Neural cell (in vitro differentiated cells): ENCODE results near the gene GOLGA6A. TPM values are rescaled to one million over a fixed set of nuclear protein-coding genes. Genes with fewer than 3 reads are reported as not detected.

ENCODE experiments used
- H2AFZ ChIP-seq: fragments of 200-600, 300-800 bp; sonication (generic), shearing (Covaris generic); 2 replicates; pipeline ENCODE4 v1.6.0; 2014; ENCODE audit warnings: low read depth, mild to moderate bottlenecking, antibody characterized with exemption, low read length, moderate library complexity
- H3F3A ChIP-seq: fragments of 200-600 bp; shearing (Covaris generic); 2 replicates; pipeline ENCODE4 v1.6.1; 2016; ENCODE audit warnings: mild to moderate bottlenecking, moderate library complexity, mixed read lengths, antibody characterized with exemption, low read length; ENCODE audit not compliant: insufficient read depth, poor library complexity, severe bottlenecking
- H3K27ac ChIP-seq: fragments of 200-600, 300-800 bp; sonication (generic), shearing (Covaris generic); 2 replicates; pipeline ENCODE4 v1.5.1; 2014; ENCODE audit warnings: mild to moderate bottlenecking, low read length, moderate library complexity
- H3K27me3 ChIP-seq: fragments of 300-800, 200-600 bp; sonication (generic), shearing (Covaris generic); 2 replicates; pipeline ENCODE4 v1.6.0; 2014; ENCODE audit warnings: mild to moderate bottlenecking, low read depth, low read length, moderate library complexity; ENCODE audit not compliant: insufficient read depth
- H3K36me3 ChIP-seq: fragments of 300-800, 200-600 bp; sonication (generic), shearing (Covaris generic); 2 replicates; pipeline ENCODE4 v1.5.1; 2014; ENCODE audit warnings: mild to moderate bottlenecking, antibody characterized with exemption, low read length, moderate library complexity; ENCODE audit not compliant: insufficient read depth
- H3K4me2 ChIP-seq: fragments of 300-800, 200-600 bp; sonication (generic), shearing (Covaris generic); 2 replicates; pipeline ENCODE4 v1.6.0; 2014; ENCODE audit warnings: mild to moderate bottlenecking, low read length
- H3K4me3 ChIP-seq: fragments of 300-800, 200-600 bp; sonication (generic), shearing (Covaris generic); 2 replicates; pipeline ENCODE4 v1.5.1; 2014; ENCODE audit warnings: mild to moderate bottlenecking, low read length, moderate library complexity
- H3K79me2 ChIP-seq: fragments of 200-600 bp; shearing (Covaris generic); replicated peaks from 2 replicates; pipeline ENCODE4 v1.6.0; 2014; ENCODE audit warnings: mild to moderate bottlenecking, low read length, moderate library complexity; ENCODE audit not compliant: insufficient read depth
- H3K9ac ChIP-seq: fragments of 300-800, 200-600 bp; sonication (generic), shearing (Covaris generic); 2 replicates; pipeline ENCODE4 v1.6.1; 2016; ENCODE audit warnings: mild to moderate bottlenecking, low read length, mixed read lengths
- H3K9me2 ChIP-seq: fragments of 200-600 bp; shearing (Covaris generic); 2 replicates; pipeline ENCODE4 v1.6.1; 2016; ENCODE audit warnings: mild to moderate bottlenecking, low read length, mixed read lengths; ENCODE audit not compliant: insufficient read depth
- H3K9me3 ChIP-seq: fragments of 200-600, 300-800 bp; sonication (generic), shearing (Covaris generic); 2 replicates; pipeline ENCODE4 v1.6.1; 2016; ENCODE audit warnings: mild to moderate bottlenecking, mixed run types, low read length, moderate library complexity, mixed read lengths
- H4K20me1 ChIP-seq: fragments of 200-600 bp; shearing (Covaris generic); 2 replicates; pipeline ENCODE4 v1.6.1; 2016; ENCODE audit warnings: mild to moderate bottlenecking, mixed run types; ENCODE audit not compliant: insufficient read depth
- CTCF ChIP-seq: fragments of 450-650 bp; IDR thresholded peaks from 2 replicates; pipeline ENCODE4 v1.5.1; 2014; ENCODE audit warnings: antibody characterized with exemption, mild to moderate bottlenecking, moderate library complexity; ENCODE audit not compliant: poor library complexity, severe bottlenecking
- EP300 ChIP-seq: fragments of 450-650 bp; conservative IDR thresholded peaks from 2 replicates; pipeline ENCODE4 v1.6.1; 2014; ENCODE audit warnings: antibody characterized with exemption, mild to moderate bottlenecking, moderate library complexity; ENCODE audit not compliant: poor library complexity, severe bottlenecking
- EZH2 ChIP-seq: fragments of 200-600, 300-800 bp; shearing (Covaris generic), sonication (generic); IDR thresholded peaks from 2 replicates; pipeline ENCODE4 v1.6.1; 2014; ENCODE audit warnings: antibody characterized with exemption, low read length, borderline replicate concordance, mild to moderate bottlenecking; ENCODE audit not compliant: insufficient read depth, poor library complexity, severe bottlenecking
- MXI1 ChIP-seq: fragments of 450-650 bp; conservative IDR thresholded peaks from 2 replicates; pipeline ENCODE4 v1.6.1; 2014; ENCODE audit warnings: antibody characterized with exemption, mild to moderate bottlenecking; ENCODE audit not compliant: poor library complexity, severe bottlenecking
- POLR2AphosphoS5 ChIP-seq: IDR thresholded peaks from 2 replicates; pipeline ENCODE4 v1.6.1; 2012
- RAD21 ChIP-seq: fragments of 450-650 bp; conservative IDR thresholded peaks from 2 replicates; pipeline ENCODE4 v1.6.1; 2014; ENCODE audit warnings: antibody characterized with exemption, mild to moderate bottlenecking, moderate library complexity
- REST ChIP-seq: IDR thresholded peaks from 2 replicates; pipeline ENCODE4 v1.6.1; 2012; ENCODE audit warnings: borderline replicate concordance
- TAF1 ChIP-seq: IDR thresholded peaks from 2 replicates; pipeline ENCODE4 v1.6.1; 2012; ENCODE audit warnings: low read depth
- polyA plus RNA-seq: library from polyadenylated mRNA; depleted of rRNA; stranded (reverse); fragments of >200 nt; gene quantifications from 2 replicates; pipeline ENCODE4 v1.2.3, GENCODE V29; 2014

The GOLGA6A gene
- polyA plus RNA-seq, 1 donor from 2014 or later = 0.50 TPM

- Histone ChIP-seq H4K20me1 (no peaks in the 10 kb centered on the region), H3K36me3 (no peaks in the 10 kb centered on the region), H3K79me2 (no peaks in the 10 kb centered on the region), H3K27ac (no peak overlapping the region), H2AFZ (no peak overlapping the region), H3K9ac (no peak overlapping the region), H3K4me3 (no peak overlapping the region), H3K4me2 (no peak overlapping the region), H3K9me2 (no peaks in the 10 kb centered on the region), H3K27me3 (no peaks in the 10 kb centered on the region), H3K9me3 (no peaks in the 10 kb centered on the region), H3F3A (no peaks in the 10 kb centered on the region)
- no peak for TF ChIP-seq REST
Observed at GRCh38 chr15:74044267-74045110, 37.9 kb downstream of the GOLGA6A start.

- Histone ChIP-seq H3K4me2 (no peak overlapping the region), H3K9me3 (no peaks in the 10 kb centered on the region), H2AFZ (no peak overlapping the region), H3K4me3 (no peak overlapping the region), H3K9me2 (no peaks in the 10 kb centered on the region), H3K9ac (no peak overlapping the region), H3K27ac (no peak overlapping the region), H4K20me1 (no peaks in the 10 kb centered on the region), H3K79me2 (no peaks in the 10 kb centered on the region), H3F3A (no peaks in the 10 kb centered on the region), H3K36me3 (no peaks in the 10 kb centered on the region), H3K27me3 (no peaks in the 10 kb centered on the region)
- TF ChIP-seq POLR2AphosphoS5 = no peak
- no peak for TF ChIP-seq REST
- TF ChIP-seq EP300 = no peak
- no peak for TF ChIP-seq RAD21
- no peak for TF ChIP-seq TAF1
- TF ChIP-seq EZH2 = no peak
- TF ChIP-seq CTCF = no peak
- no peak for TF ChIP-seq MXI1
Observed at GRCh38 chr15:74043425-74044266, 38.7 kb downstream of the GOLGA6A start.
